Measurements from ENCODE around the gene GJA1. TPM values are rescaled to one million over a fixed set of nuclear protein-coding genes. Genes with fewer than 3 reads are reported as not detected.

Gene GJA1
- polyA plus RNA-seq, 1 donor (not counting 4 experiments of a cell fraction or from before 2014, with no cell fraction given) = 164 TPM

- DNase-seq (ENCODE audit: low read depth, low spot score) = no peak
- no peak overlapping the region for H2AFZ ChIP-seq (ENCODE audit: control insufficient read depth, low read length)
- TF ChIP-seq CTCF (optimal IDR thresholded peaks at IDR 0.05 in 1 of 3, IDR thresholded peaks at IDR 0.05 in 1 of 3, conservative IDR thresholded peaks at IDR 0.05 in 1 of 3; ENCODE audit: extremely low read depth in 1 of 3, insufficient read depth in 2 of 3, low read length in 3 of 3) = no peak
- TF ChIP-seq EZH2 (IDR thresholded peaks at IDR 0.05; ENCODE audit: low read length) = no peak
- H3K4me3 ChIP-seq (ENCODE audit: control insufficient read depth in 2 of 3, extremely low read depth in 1 of 3, insufficient read depth in 2 of 3, low read depth in 1 of 3, low read length in 3 of 3) = peak overlapping the region in 2 of 3 experiments; percentile 34 to 98
- no peaks in the 10 kb centered on the region for H3K27me3 ChIP-seq (ENCODE audit: control insufficient read depth, extremely low read depth, insufficient read depth, low read length)
- peaks cover 44% of the 10 kb centered on the region for H3K4me1 ChIP-seq (ENCODE audit: control insufficient read depth, extremely low read depth, insufficient read depth, low read length)
- H3K9me3 ChIP-seq (ENCODE audit: control insufficient read depth, low read depth, low read length) = no peaks in the 10 kb centered on the region
- H3K9ac ChIP-seq (ENCODE audit: control insufficient read depth, extremely low read depth, insufficient read depth, low read length) = peak overlapping the region; percentile 16
- H3K36me3 ChIP-seq (ENCODE audit: control insufficient read depth in 2 of 2, extremely low read depth in 1 of 2, insufficient read depth in 2 of 2, low read length in 2 of 2) = peaks cover 0 to 3% of the 10 kb centered on the region in 2 experiments
- peaks cover 63% of the 10 kb centered on the region for H3K79me2 ChIP-seq (ENCODE audit: control insufficient read depth, insufficient read depth, low read length)
- H3K27ac ChIP-seq (ENCODE audit: control insufficient read depth, insufficient read depth, low read length) = peak overlapping the region; percentile 96
- H4K20me1 ChIP-seq (ENCODE audit: control insufficient read depth, extremely low read depth, insufficient read depth, low read length) = no peaks in the 10 kb centered on the region
- no peaks in the 10 kb centered on the region for H3K9me1 ChIP-seq (ENCODE audit: control insufficient read depth, extremely low read depth, insufficient read depth, low read length)
- peak overlapping the region; percentile 93 for H3K4me2 ChIP-seq (ENCODE audit: control insufficient read depth, extremely low read depth, insufficient read depth, low read depth, low read length)
- FAIRE-seq = no peak
- dilution Hi-C loops (cut with MboI; ENCODE audit: extremely low pct_ligation_motif_present, low sequenced_read_pairs) = no loop called here
Observed at GRCh38 chr6:121438869-121439268, 3.4 kb downstream of the GJA1 start.

DNA sequence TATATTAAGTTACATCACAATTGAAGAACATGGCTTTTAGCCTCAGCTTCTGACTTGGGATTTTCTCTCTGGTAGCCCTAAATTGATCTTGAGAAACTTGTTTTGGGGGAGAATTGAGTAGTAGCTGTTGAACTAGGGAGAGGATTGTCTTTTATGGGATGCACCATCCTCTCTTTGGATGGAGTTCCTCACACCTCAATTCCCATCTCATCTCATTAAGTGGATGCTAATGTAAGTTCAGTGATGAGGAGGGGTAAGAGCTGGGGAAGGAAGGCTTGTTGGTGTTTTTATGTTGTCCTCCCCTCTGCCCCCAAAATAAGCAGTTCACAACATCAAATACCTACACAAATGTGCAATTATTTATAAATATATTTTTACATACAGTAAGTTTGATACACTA, 4.0 kb downstream of the GJA1 start:
- dilution Hi-C loops (cut with MboI; ENCODE audit: extremely low pct_ligation_motif_present, low sequenced_read_pairs) = no loop called here
- no peak for DNase-seq (ENCODE audit: low read depth, low spot score)
- H3K79me2 ChIP-seq (ENCODE audit: control insufficient read depth, insufficient read depth, low read length) = peaks cover 69% of the 10 kb centered on the region
- H3K4me1 ChIP-seq (ENCODE audit: control insufficient read depth, extremely low read depth, insufficient read depth, low read length) = peaks cover 49% of the 10 kb centered on the region
- no peak overlapping the region for H2AFZ ChIP-seq (ENCODE audit: control insufficient read depth, low read length)
- peak overlapping the region; percentile 18 for H3K27ac ChIP-seq (ENCODE audit: control insufficient read depth, insufficient read depth, low read length)
- TF ChIP-seq EZH2 (IDR thresholded peaks at IDR 0.05; ENCODE audit: low read length) (no peak), CTCF (optimal IDR thresholded peaks at IDR 0.05 in 1 of 3, IDR thresholded peaks at IDR 0.05 in 1 of 3, conservative IDR thresholded peaks at IDR 0.05 in 1 of 3; ENCODE audit: extremely low read depth in 1 of 3, insufficient read depth in 2 of 3, low read length in 3 of 3) (no peak)
- H3K9me1 ChIP-seq (ENCODE audit: control insufficient read depth, extremely low read depth, insufficient read depth, low read length) = no peaks in the 10 kb centered on the region
- H3K9me3 ChIP-seq (ENCODE audit: control insufficient read depth, low read depth, low read length) = no peaks in the 10 kb centered on the region
- no peak overlapping the region for H3K9ac ChIP-seq (ENCODE audit: control insufficient read depth, extremely low read depth, insufficient read depth, low read length)
- H3K4me3 ChIP-seq (ENCODE audit: control insufficient read depth in 2 of 3, extremely low read depth in 1 of 3, insufficient read depth in 2 of 3, low read depth in 1 of 3, low read length in 3 of 3) = peak overlapping the region in 2 of 3 experiments; percentile 34 to 98
- no peak for FAIRE-seq
- peak overlapping the region; percentile 93 for H3K4me2 ChIP-seq (ENCODE audit: control insufficient read depth, extremely low read depth, insufficient read depth, low read depth, low read length)
- H4K20me1 ChIP-seq (ENCODE audit: control insufficient read depth, extremely low read depth, insufficient read depth, low read length) = no peaks in the 10 kb centered on the region
- H3K36me3 ChIP-seq (ENCODE audit: control insufficient read depth in 2 of 2, extremely low read depth in 1 of 2, insufficient read depth in 2 of 2, low read length in 2 of 2) = peaks cover 0 to 3% of the 10 kb centered on the region in 2 experiments
- no peaks in the 10 kb centered on the region for H3K27me3 ChIP-seq (ENCODE audit: control insufficient read depth, extremely low read depth, insufficient read depth, low read length)

Data from keratinocyte (primary cell).